Sigmoid colon (tissue), 7 donors: ENCODE data around the gene DTYMK. TPM values are rescaled to one million over a fixed set of nuclear protein-coding genes. Genes with fewer than 3 reads are reported as not detected.

ENCODE experiments used
- DNase-seq: peaks from one replicate; pipeline ENCODE4 v3.0.0-alpha.2; 2019
- H3K27ac ChIP-seq, 4 donors: fragments of 200-600 bp; sonication (generic); one replicate each; pipeline ENCODE4 v1.5.1; 2016 to 2019; ENCODE audit warnings: mild to moderate bottlenecking in 1 of 4
- H3K27me3 ChIP-seq, 3 donors: fragments of 200-600 bp; sonication (generic); one replicate each; pipeline ENCODE4 v1.5.1; 2019; ENCODE audit warnings: mild to moderate bottlenecking in 1 of 3
- H3K36me3 ChIP-seq, 4 donors: fragments of 200-600 bp; sonication (generic); one replicate each; pipeline ENCODE4 v1.5.1; 2016 to 2019
- H3K4me1 ChIP-seq, 4 donors: fragments of 200-600 bp; sonication (generic); one replicate each; pipeline ENCODE4 v1.5.1; 2017 to 2019
- H3K4me3 ChIP-seq, 4 donors: fragments of 200-600 bp; sonication (generic); one replicate each; pipeline ENCODE4 v1.5.1; 2017 to 2019; ENCODE audit warnings: mild to moderate bottlenecking in 2 of 4, moderate library complexity in 1 of 4
- H3K9me3 ChIP-seq, 4 donors: fragments of 200-600 bp in 3 of 4; sonication (generic) in 3 of 4; one replicate each; pipeline versions ENCODE4 v1.5.1 to v1.6.1; 2013 to 2019
- CTCF ChIP-seq, 4 experiments: fragments of 450-650 bp in 3 of 4; fragments of 200-600 bp in 1 of 4; IDR thresholded peaks; one replicate each; pipeline ENCODE4 v1.5.1; 2016 to 2019; ENCODE audit warnings: antibody characterized with exemption in 4 of 4, mild to moderate bottlenecking in 3 of 4, moderate library complexity in 2 of 4
- EP300 ChIP-seq, 4 donors: sonication (generic); formaldehyde crosslinking; IDR thresholded peaks; one replicate each; pipeline ENCODE4 v1.6.1; 2017; ENCODE audit warnings: antibody characterized with exemption in 4 of 4
- POLR2A ChIP-seq, 2 donors: fragments of 450-650 bp; IDR thresholded peaks; one replicate each; pipeline ENCODE4 v1.6.1; 2016; ENCODE audit warnings: antibody characterized with exemption in 2 of 2, mild to moderate bottlenecking in 2 of 2, moderate library complexity in 2 of 2
- POLR2AphosphoS5 ChIP-seq, 4 donors: sonication (generic); formaldehyde crosslinking; IDR thresholded peaks; one replicate each; pipeline ENCODE4 v1.6.1; 2017; ENCODE audit warnings: antibody characterized with exemption in 4 of 4
- whole genome bisulfite sequencing, 2 donors: extraction: QIAGEN DNeasy Blood & Tissue Kit; methylation state at CpG; one replicate each; pipeline ENCODE4 v1.1.7; 2013; 5-methylcytosine and 5-hydroxymethylcytosine counted together
- intact Hi-C: fragments of 100-400 bp; cut with DNase I; formaldehyde crosslinking; loops from one replicate; pipeline ENCODE4 v1.15.1; 2023
- polyA plus RNA-seq, 3 donors: library from polyadenylated mRNA; stranded (reverse); fragments of 200-250 nt; gene quantifications; one replicate each; pipeline ENCODE4 v1.2.3, GENCODE V29; 2013
- total RNA-seq, 4 donors: library from RNA; depleted of rRNA; stranded (reverse); fragments of >200 nt; gene quantifications; one replicate each; pipeline ENCODE4 v1.1.0, GENCODE V29; 2016
- donor health status: healthy with polysubstance abuse.
- donor health status: Bipolar disorder and iron deficiency.
- donor health status: healthy.

Gene DTYMK
- total and polyA plus RNA-seq, 7 donors: 7.4 to 53.0 (median 13.8) TPM

GRCh38 chr2:241680827-241681599, 5.6 kb downstream of the DTYMK start:
- H3K4me3 ChIP-seq: no peak overlapping the region
- H3K27ac ChIP-seq: peak overlapping the region; percentile 45 to 74 (median 58)
- H3K9me3 ChIP-seq: no peaks in the 10 kb centered on the region
- WGBS, 2 donors: 89 to 91% methylated on average over 14 of the region's 14 CpGs
- peaks cover 0 to 25% (median 22%) of the 10 kb centered on the region in 4 donors for H3K4me1 ChIP-seq
- intact Hi-C loops: no loop called here
- DNase-seq: peak; percentile 75
- H3K27me3 ChIP-seq: no peaks in the 10 kb centered on the region
- peak in 2 of 4 donors; percentile 22 to 49 for TF ChIP-seq POLR2AphosphoS5 (IDR thresholded peaks at IDR 0.05)
- TF ChIP-seq CTCF (IDR thresholded peaks at IDR 0.05): no peak
- TF ChIP-seq EP300 (IDR thresholded peaks at IDR 0.05): no peak
- peaks cover 0 to 44% (median 10%) of the 10 kb centered on the region in 4 donors for H3K36me3 ChIP-seq

- TF ChIP-seq POLR2AphosphoS5 (IDR thresholded peaks at IDR 0.05): no peak
- no peak for TF ChIP-seq EP300 (IDR thresholded peaks at IDR 0.05)
- no peak for TF ChIP-seq CTCF (IDR thresholded peaks at IDR 0.05)
- no peak for TF ChIP-seq POLR2A (IDR thresholded peaks at IDR 0.05)
- Histone ChIP-seq H3K27me3 (no peaks in the 10 kb centered on the region), H3K36me3 (peaks cover 0 to 47% (median 11%) of the 10 kb centered on the region in 4 donors), H3K27ac (peak overlapping the region in 3 of 4 donors; percentile 57 to 74 (median 59)), H3K4me1 (peaks cover 0 to 20% (median 16%) of the 10 kb centered on the region in 4 donors), H3K9me3 (no peaks in the 10 kb centered on the region), H3K4me3 (no peak overlapping the region)
- DNase-seq: no peak
- WGBS, 2 donors: 94 to 96% methylated on average over 12 of the region's 12 CpGs
- intact Hi-C loops: no loop called here
Observed at GRCh38 chr2:241680044-241680443, 6.6 kb downstream of the DTYMK start.

GRCh38 chr2:241678784-241679540, 7.7 kb downstream of the DTYMK start:
- no peak overlapping the region for H3K4me3 ChIP-seq
- no peaks in the 10 kb centered on the region for H3K9me3 ChIP-seq
- peaks cover 0 to 23% (median 17%) of the 10 kb centered on the region in 4 donors for H3K4me1 ChIP-seq
- H3K36me3 ChIP-seq: peaks cover 0 to 47% (median 11%) of the 10 kb centered on the region in 4 donors
- WGBS, 2 donors: 93 to 94% methylated on average over 22 of the region's 22 CpGs
- H3K27ac ChIP-seq: no peak overlapping the region
- intact Hi-C loops: no loop called here
- H3K27me3 ChIP-seq: no peaks in the 10 kb centered on the region
- no peak for DNase-seq
- no peak for TF ChIP-seq CTCF (IDR thresholded peaks at IDR 0.05)
- no peak for TF ChIP-seq EP300 (IDR thresholded peaks at IDR 0.05)
- TF ChIP-seq POLR2A (IDR thresholded peaks at IDR 0.05): no peak
- no peak for TF ChIP-seq POLR2AphosphoS5 (IDR thresholded peaks at IDR 0.05)

- Histone ChIP-seq H3K4me3 (no peak overlapping the region), H3K4me1 (peaks cover 0 to 25% (median 17%) of the 10 kb centered on the region in 4 donors), H3K9me3 (no peaks in the 10 kb centered on the region), H3K27ac (no peak overlapping the region), H3K36me3 (peaks cover 0 to 47% (median 11%) of the 10 kb centered on the region in 4 donors), H3K27me3 (no peaks in the 10 kb centered on the region)
- intact Hi-C loops: no loop called here
- DNase-seq: no peak
- 93 to 94% methylated on average over 18 of the region's 18 CpGs for WGBS, 2 donors
- TF ChIP-seq POLR2AphosphoS5 (IDR thresholded peaks at IDR 0.05) (no peak), CTCF (IDR thresholded peaks at IDR 0.05) (no peak), POLR2A (IDR thresholded peaks at IDR 0.05) (no peak), EP300 (IDR thresholded peaks at IDR 0.05) (no peak)
Observed at GRCh38 chr2:241678307-241678706, 8.3 kb downstream of the DTYMK start.
